ENCODE results near the gene ASB10. TPM values are rescaled to one million over a fixed set of nuclear protein-coding genes. Genes with fewer than 3 reads are reported as not detected.

The ASB10 gene
- polyA plus RNA-seq, 3 donors, result not detected

DNA sequence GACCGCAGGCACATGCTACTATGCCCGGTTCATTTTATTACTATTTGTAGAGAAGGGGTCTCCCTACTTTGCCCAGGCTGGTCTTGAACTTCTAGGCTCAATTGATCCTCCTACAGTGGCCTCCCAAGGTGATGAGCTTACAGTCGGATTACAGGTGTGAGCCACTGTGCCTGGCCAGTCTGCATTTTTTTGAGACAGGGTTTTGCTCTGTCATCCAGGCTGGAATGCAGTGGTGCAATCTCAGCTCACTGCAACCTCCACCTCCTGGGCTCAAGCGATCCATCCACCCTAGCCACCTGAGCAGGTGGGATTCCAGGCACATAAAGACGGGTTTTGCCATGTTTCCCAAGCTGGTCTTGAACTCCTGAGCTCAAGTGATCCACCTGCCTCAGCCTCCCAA lies 25.6 kb upstream of the ASB10 start:
- TF ChIP-seq, protein P1, sequence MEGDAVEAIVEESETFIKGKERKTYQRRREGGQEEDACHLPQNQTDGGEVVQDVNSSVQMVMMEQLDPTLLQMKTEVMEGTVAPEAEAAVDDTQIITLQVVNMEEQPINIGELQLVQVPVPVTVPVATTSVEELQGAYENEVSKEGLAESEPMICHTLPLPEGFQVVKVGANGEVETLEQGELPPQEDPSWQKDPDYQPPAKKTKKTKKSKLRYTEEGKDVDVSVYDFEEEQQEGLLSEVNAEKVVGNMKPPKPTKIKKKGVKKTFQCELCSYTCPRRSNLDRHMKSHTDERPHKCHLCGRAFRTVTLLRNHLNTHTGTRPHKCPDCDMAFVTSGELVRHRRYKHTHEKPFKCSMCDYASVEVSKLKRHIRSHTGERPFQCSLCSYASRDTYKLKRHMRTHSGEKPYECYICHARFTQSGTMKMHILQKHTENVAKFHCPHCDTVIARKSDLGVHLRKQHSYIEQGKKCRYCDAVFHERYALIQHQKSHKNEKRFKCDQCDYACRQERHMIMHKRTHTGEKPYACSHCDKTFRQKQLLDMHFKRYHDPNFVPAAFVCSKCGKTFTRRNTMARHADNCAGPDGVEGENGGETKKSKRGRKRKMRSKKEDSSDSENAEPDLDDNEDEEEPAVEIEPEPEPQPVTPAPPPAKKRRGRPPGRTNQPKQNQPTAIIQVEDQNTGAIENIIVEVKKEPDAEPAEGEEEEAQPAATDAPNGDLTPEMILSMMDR (IDR thresholded peaks at IDR 0.05), result no peak
- no peak overlapping the region for H3K4me3 ChIP-seq (replicated peaks in 1 of 3; ENCODE audit: low read depth in 2 of 3, low read length in 3 of 3)
- no peak overlapping the region for H3K4me2 ChIP-seq (replicated peaks; ENCODE audit: extremely low read depth, low read length, poor library complexity, severe bottlenecking)
- peaks cover 57 to 60% of the 10 kb centered on the region in 2 donors for H3K36me3 Mint-ChIP-seq
- no peaks in the 10 kb centered on the region for H3K4me1 Mint-ChIP-seq
- no peak overlapping the region for H3K4me3 Mint-ChIP-seq
- no peaks in the 10 kb centered on the region for H3K79me2 ChIP-seq (ENCODE audit: insufficient read depth, low read length)
- intact Hi-C loops (cut with micrococcal nuclease), result no loop called here
- no peaks in the 10 kb centered on the region for H3K4me1 ChIP-seq (ENCODE audit: control insufficient read depth in 1 of 2, insufficient read depth in 2 of 2, low read length in 2 of 2)
- H3K27me3 ChIP-seq (ENCODE audit: control insufficient read depth in 2 of 2, insufficient read depth in 2 of 2, low read length in 2 of 2), result no peaks in the 10 kb centered on the region
- no peaks in the 10 kb centered on the region for H3K9me3 Mint-ChIP-seq
- H3K36me3 ChIP-seq (replicated peaks in 1 of 2; ENCODE audit: control insufficient read depth in 1 of 2, insufficient read depth in 2 of 2, low read length in 2 of 2), result peaks cover 47 to 58% of the 10 kb centered on the region in 2 donors
- no peaks in the 10 kb centered on the region for H3K9me3 ChIP-seq (replicated peaks in 1 of 2; ENCODE audit: control insufficient read depth in 1 of 2, insufficient read depth in 1 of 2, low read length in 2 of 2)
- H3K27ac Mint-ChIP-seq, result no peak overlapping the region
- H3K27me3 Mint-ChIP-seq (ENCODE audit: low read depth in 3 of 3), result peaks cover 5 to 10% (median 9%) of the 10 kb centered on the region in 3 donors
- H2AFZ ChIP-seq (ENCODE audit: insufficient read depth, low read depth, low read length, poor library complexity, severe bottlenecking), result no peak overlapping the region
- H3K27ac ChIP-seq (ENCODE audit: low read depth in 1 of 2, low read length in 2 of 2), result no peak overlapping the region
- WGBS (ENCODE audit: insufficient coverage), result 100% methylated on average over 3 of the region's 5 CpGs
- DNase-seq, result no peak
- H4K20me1 ChIP-seq (ENCODE audit: insufficient read depth, low read length), result peaks cover 3% of the 10 kb centered on the region
- H3K9ac ChIP-seq (ENCODE audit: insufficient read depth, low read length, poor library complexity, severe bottlenecking), result no peak overlapping the region

DNA sequence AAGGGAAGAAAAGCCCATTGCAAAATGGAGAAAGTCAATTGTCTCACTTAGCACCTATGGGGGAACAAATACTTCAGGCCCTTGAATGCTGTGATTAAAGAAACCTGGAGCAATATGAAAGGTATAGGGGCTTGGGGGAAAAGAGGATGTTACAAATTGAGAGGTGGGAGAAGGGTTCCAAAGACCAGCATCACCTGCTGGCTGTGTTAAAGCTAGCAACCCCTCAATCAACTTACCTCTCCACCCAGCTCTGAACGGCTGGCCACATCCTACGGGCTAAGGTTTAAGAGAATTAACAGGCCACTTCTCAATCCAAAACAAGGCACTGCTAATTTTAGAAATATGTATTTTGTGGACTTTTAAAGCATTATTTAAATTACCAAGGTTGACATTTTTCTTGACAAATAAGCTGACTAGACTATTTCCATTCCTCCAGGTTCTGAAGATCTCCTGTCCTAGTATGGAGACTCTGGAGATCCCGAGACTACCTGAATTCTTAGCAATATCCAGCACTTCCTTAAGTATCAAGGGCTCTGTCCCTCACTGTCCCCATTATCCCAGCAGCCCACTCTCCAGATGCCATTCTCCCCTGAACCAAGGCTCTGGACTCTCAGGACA lies 24.2 kb upstream of the ASB10 start:
- no peaks in the 10 kb centered on the region for H3K9me3 Mint-ChIP-seq
- H3K36me3 Mint-ChIP-seq, result peaks cover 45 to 48% of the 10 kb centered on the region in 2 donors
- Histone ChIP-seq H4K20me1 (ENCODE audit: insufficient read depth, low read length) (peaks cover 3% of the 10 kb centered on the region), H3K4me2 (replicated peaks; ENCODE audit: extremely low read depth, low read length, poor library complexity, severe bottlenecking) (no peak overlapping the region), H3K9ac (ENCODE audit: insufficient read depth, low read length, poor library complexity, severe bottlenecking) (no peak overlapping the region), H3K27me3 (ENCODE audit: control insufficient read depth in 2 of 2, insufficient read depth in 2 of 2, low read length in 2 of 2) (peaks cover 3 to 6% of the 10 kb centered on the region in 2 donors), H3K27ac (ENCODE audit: low read depth in 1 of 2, low read length in 2 of 2) (no peak overlapping the region), H3K4me1 (ENCODE audit: control insufficient read depth in 1 of 2, insufficient read depth in 2 of 2, low read length in 2 of 2) (no peaks in the 10 kb centered on the region), H3K36me3 (replicated peaks in 1 of 2; ENCODE audit: control insufficient read depth in 1 of 2, insufficient read depth in 2 of 2, low read length in 2 of 2) (peaks cover 34 to 44% of the 10 kb centered on the region in 2 donors), H2AFZ (ENCODE audit: insufficient read depth, low read depth, low read length, poor library complexity, severe bottlenecking) (no peak overlapping the region), H3K9me3 (replicated peaks in 1 of 2; ENCODE audit: control insufficient read depth in 1 of 2, insufficient read depth in 1 of 2, low read length in 2 of 2) (no peaks in the 10 kb centered on the region), H3K4me3 (replicated peaks in 1 of 3; ENCODE audit: low read depth in 2 of 3, low read length in 3 of 3) (no peak overlapping the region), H3K79me2 (ENCODE audit: insufficient read depth, low read length) (no peaks in the 10 kb centered on the region)
- WGBS (ENCODE audit: insufficient coverage), result 100% methylated on average over 1 of the region's 3 CpGs
- H3K27me3 Mint-ChIP-seq (ENCODE audit: low read depth in 3 of 3), result peaks cover 16 to 23% (median 19%) of the 10 kb centered on the region in 3 donors
- no peak for DNase-seq
- no peak overlapping the region for H3K27ac Mint-ChIP-seq
- no peaks in the 10 kb centered on the region for H3K4me1 Mint-ChIP-seq
- intact Hi-C loops (cut with micrococcal nuclease), result no loop called here
- H3K4me3 Mint-ChIP-seq, result no peak overlapping the region
- TF ChIP-seq, protein P1 (IDR thresholded peaks at IDR 0.05), result no peak

All from CD14-positive monocyte (primary cell).